ENCODE results near the gene NABP2.
"Not testable (repeated sequence)": the region's sequence is repeated elsewhere in the genome, so short reads cannot be mapped to it uniquely, and the experiment has no call there.

NABP2 gene

DNA sequence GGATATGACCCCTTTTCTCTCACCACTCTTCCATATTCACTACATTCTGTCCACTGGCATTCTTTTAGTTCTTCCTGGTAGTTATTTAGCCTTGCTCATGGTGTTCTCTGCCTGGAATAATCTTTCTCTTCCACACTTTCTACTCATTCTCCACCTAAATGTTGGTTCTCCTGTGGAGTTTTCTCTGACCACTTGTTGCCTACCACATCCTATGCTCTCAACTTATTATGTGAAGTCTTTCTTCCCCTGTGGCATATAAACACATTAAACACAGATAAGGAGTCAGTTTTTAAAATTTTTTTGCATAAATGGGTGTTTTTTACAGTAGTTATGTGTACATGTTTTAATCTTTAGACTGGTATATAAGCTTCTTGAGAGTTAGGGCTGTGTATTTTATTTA, 31.6 kb upstream of the NABP2 start:
- H3K9ac ChIP-seq (ENCODE audit: low read length): no peak overlapping the region
- no peak overlapping the region for H3K4ac ChIP-seq (ENCODE audit: low read depth, low read length)
- H3K4me2 ChIP-seq (ENCODE audit: low read length): no peak overlapping the region
- H3K9me3 ChIP-seq (ENCODE audit: insufficient read depth, low read depth, low read length): no peaks in the 10 kb centered on the region
- no peak overlapping the region for H3K27ac ChIP-seq (ENCODE audit: low read depth, low read length)
- peaks cover 10% of the 10 kb centered on the region for H3K79me1 ChIP-seq (ENCODE audit: low read length)
- H3K23ac ChIP-seq (ENCODE audit: low read length): no peak overlapping the region
- no peak overlapping the region for H2BK5ac ChIP-seq (ENCODE audit: low read depth, low read length, poor library complexity)
- no peak overlapping the region for H4K91ac ChIP-seq (ENCODE audit: low read depth, low read length)
- no peak overlapping the region for H3K14ac ChIP-seq (ENCODE audit: low read length)
- H3K4me3 ChIP-seq (ENCODE audit: low read depth, low read length): no peak overlapping the region
- no peak overlapping the region for H3K18ac ChIP-seq (ENCODE audit: low read length)
- peaks cover 8% of the 10 kb centered on the region for H3K79me2 ChIP-seq (ENCODE audit: control insufficient read depth, insufficient read depth, low read length, poor library complexity)
- no peak overlapping the region for H2AFZ ChIP-seq (ENCODE audit: insufficient read depth, low read length, poor library complexity)
- no peak overlapping the region for H4K8ac ChIP-seq (ENCODE audit: low read depth, low read length)
- no peak for DNase-seq
- H2AK5ac ChIP-seq (ENCODE audit: low read length): no peak overlapping the region
- no peaks in the 10 kb centered on the region for H3K36me3 ChIP-seq (ENCODE audit: control insufficient read depth in 1 of 2, insufficient read depth in 2 of 2, low read length in 2 of 2)
- no peaks in the 10 kb centered on the region for H3K27me3 ChIP-seq (ENCODE audit: insufficient read depth, low read length)
- no peak overlapping the region for H2BK120ac ChIP-seq (ENCODE audit: insufficient read depth, low read length, poor library complexity)
- peaks cover 5 to 10% of the 10 kb centered on the region in 2 experiments for H3K4me1 ChIP-seq (ENCODE audit: control insufficient read depth in 1 of 2, insufficient read depth in 2 of 2, low read length in 2 of 2)
- no peak overlapping the region for H2BK12ac ChIP-seq (ENCODE audit: low read length)
- H4K12ac ChIP-seq (ENCODE audit: low read depth, low read length): no peak overlapping the region

GRCh38 chr12:56193025-56193578, 31.0 kb upstream of the NABP2 start:
- no peak overlapping the region for H2BK5ac ChIP-seq (ENCODE audit: low read depth, low read length, poor library complexity)
- no peak overlapping the region for H3K9ac ChIP-seq (ENCODE audit: low read length)
- no peak overlapping the region for H3K14ac ChIP-seq (ENCODE audit: low read length)
- peaks cover 8 to 9% of the 10 kb centered on the region in 2 experiments for H3K4me1 ChIP-seq (ENCODE audit: control insufficient read depth in 1 of 2, insufficient read depth in 2 of 2, low read length in 2 of 2)
- H3K4me2 ChIP-seq (ENCODE audit: low read length): no peak overlapping the region
- no peak overlapping the region for H2BK120ac ChIP-seq (ENCODE audit: insufficient read depth, low read length, poor library complexity)
- H3K9me3 ChIP-seq (ENCODE audit: insufficient read depth, low read depth, low read length): no peaks in the 10 kb centered on the region
- no peak overlapping the region for H3K27ac ChIP-seq (ENCODE audit: low read depth, low read length)
- H3K4me3 ChIP-seq (ENCODE audit: low read depth, low read length): no peak overlapping the region
- no peak overlapping the region for H3K23ac ChIP-seq (ENCODE audit: low read length)
- no CpG with 5 or more reads among the region's 1 CpG for WGBS (ENCODE audit: extremely low coverage, insufficient coverage, insufficient read length)
- H3K79me1 ChIP-seq (ENCODE audit: low read length): peaks cover 10% of the 10 kb centered on the region
- no peaks in the 10 kb centered on the region for H3K36me3 ChIP-seq (ENCODE audit: control insufficient read depth in 1 of 2, insufficient read depth in 2 of 2, low read length in 2 of 2)
- H3K79me2 ChIP-seq (ENCODE audit: control insufficient read depth, insufficient read depth, low read length, poor library complexity): peaks cover 8% of the 10 kb centered on the region
- no peak overlapping the region for H4K12ac ChIP-seq (ENCODE audit: low read depth, low read length)
- H3K27me3 ChIP-seq (ENCODE audit: insufficient read depth, low read length): no peaks in the 10 kb centered on the region
- DNase-seq: peak; percentile 79 to 98
- H3K4ac ChIP-seq (ENCODE audit: low read depth, low read length): no peak overlapping the region
- no peak overlapping the region for H3K18ac ChIP-seq (ENCODE audit: low read length)
- no peak overlapping the region for H2AK5ac ChIP-seq (ENCODE audit: low read length)
- no peak overlapping the region for H2AFZ ChIP-seq (ENCODE audit: insufficient read depth, low read length, poor library complexity)
- H4K91ac ChIP-seq (ENCODE audit: low read depth, low read length): no peak overlapping the region
- H4K8ac ChIP-seq (ENCODE audit: low read depth, low read length): no peak overlapping the region
- H2BK12ac ChIP-seq (ENCODE audit: low read length): no peak overlapping the region

DNA sequence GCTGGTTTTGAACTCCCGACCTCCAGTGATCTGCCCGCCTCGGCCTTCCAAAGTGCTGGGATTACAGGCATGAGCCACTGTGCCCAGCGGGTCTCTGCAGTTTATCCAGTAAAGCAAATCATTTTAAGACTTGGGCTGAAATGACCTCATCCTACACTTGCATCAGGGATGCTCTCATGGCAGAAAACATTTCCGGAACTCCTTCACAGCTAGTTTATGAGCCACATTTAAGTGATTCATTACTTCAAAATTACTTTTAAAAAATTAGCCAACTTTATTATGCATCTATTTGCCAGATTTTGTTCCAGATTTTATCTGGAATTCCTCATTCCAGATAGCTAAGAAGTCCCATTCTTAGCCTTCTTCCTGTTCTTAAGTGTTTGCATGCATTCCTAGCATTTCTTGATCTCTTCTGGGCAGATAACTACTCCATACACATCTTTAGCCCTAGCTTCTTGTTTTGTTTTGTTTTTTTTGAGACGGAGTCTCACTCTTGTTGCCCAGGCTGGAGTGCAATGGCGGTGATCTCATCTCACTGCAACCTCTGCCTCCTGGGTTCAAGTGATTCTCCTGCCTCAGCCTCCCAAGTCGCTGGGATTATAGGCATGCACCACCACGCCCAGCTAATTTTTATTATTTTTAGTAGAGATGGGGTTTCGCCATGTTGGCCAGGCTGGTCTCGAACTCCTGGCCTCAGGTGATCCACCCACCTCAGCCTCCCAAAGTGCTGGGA, 27.2 kb upstream of the NABP2 start:
- H2AFZ ChIP-seq (ENCODE audit: insufficient read depth, low read length, poor library complexity); H3K27me3 ChIP-seq (ENCODE audit: insufficient read depth, low read length); H3K79me2 ChIP-seq (ENCODE audit: control insufficient read depth, insufficient read depth, low read length, poor library complexity); H3K4me3 ChIP-seq (ENCODE audit: low read depth, low read length); H2BK5ac ChIP-seq (ENCODE audit: low read depth, low read length, poor library complexity); H3K18ac ChIP-seq (ENCODE audit: low read length); H3K23ac ChIP-seq (ENCODE audit: low read length); H2BK12ac ChIP-seq (ENCODE audit: low read length); H4K12ac ChIP-seq (ENCODE audit: low read depth, low read length); H3K9me3 ChIP-seq (ENCODE audit: insufficient read depth, low read depth, low read length); H4K91ac ChIP-seq (ENCODE audit: low read depth, low read length); H3K14ac ChIP-seq (ENCODE audit: low read length); H3K9ac ChIP-seq (ENCODE audit: low read length); H3K36me3 ChIP-seq (ENCODE audit: control insufficient read depth in 1 of 2, insufficient read depth in 2 of 2, low read length in 2 of 2); H2AK5ac ChIP-seq (ENCODE audit: low read length); H3K79me1 ChIP-seq (ENCODE audit: low read length); H2BK120ac ChIP-seq (ENCODE audit: insufficient read depth, low read length, poor library complexity); H3K4me2 ChIP-seq (ENCODE audit: low read length); H3K4ac ChIP-seq (ENCODE audit: low read depth, low read length): not testable (repeated sequence)
- WGBS (ENCODE audit: extremely low coverage, insufficient coverage, insufficient read length): no CpG with 5 or more reads among the region's 11 CpGs
- H3K27ac ChIP-seq (ENCODE audit: low read depth, low read length): peak overlapping the region; percentile 27
- H3K4me1 ChIP-seq (ENCODE audit: control insufficient read depth in 1 of 2, insufficient read depth in 2 of 2, low read length in 2 of 2): peaks cover 9 to 12% of the 10 kb centered on the region in 2 experiments
- DNase-seq: peak; percentile 86 to 97
- H4K8ac ChIP-seq (ENCODE audit: low read depth, low read length): peak overlapping the region; percentile 7

DNA sequence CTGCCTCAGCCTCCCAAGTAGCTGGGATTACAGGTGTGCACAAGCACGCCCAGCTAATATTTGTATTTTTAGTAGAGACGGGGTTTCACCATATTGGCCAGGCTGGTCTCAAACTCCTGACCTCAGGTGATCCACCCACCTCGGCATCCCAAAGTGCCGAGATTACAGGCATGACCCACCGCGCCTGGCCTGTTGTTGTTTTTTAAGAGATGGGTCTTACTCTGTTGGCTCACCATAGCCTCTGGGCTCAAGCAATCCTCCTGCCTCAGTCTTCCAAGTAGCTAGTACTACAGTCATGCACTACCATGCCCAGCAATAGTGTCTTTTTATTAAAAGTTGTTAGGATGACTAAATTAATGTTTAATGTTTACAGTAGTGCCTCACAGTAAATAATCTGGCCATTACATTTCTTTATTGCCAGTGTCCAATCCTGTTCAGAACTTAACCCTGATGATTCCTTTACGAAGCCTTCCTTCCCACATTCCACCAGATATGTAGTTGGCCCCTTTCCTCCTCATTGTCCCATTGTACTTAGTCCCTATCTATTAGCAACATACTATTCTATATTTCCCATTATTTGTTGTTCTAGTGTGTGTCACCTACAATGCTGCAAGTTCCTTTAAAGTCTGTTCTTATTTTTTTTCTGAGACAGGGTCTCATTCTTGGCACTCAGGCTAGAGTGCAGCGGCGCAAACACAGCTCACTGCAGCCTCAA, 26.1 kb upstream of the NABP2 start:
- peak overlapping the region; percentile 56 for H2BK12ac ChIP-seq (ENCODE audit: low read length)
- H3K27me3 ChIP-seq (ENCODE audit: insufficient read depth, low read length): no peaks in the 10 kb centered on the region
- WGBS (ENCODE audit: extremely low coverage, insufficient coverage, insufficient read length): no CpG with 5 or more reads among the region's 9 CpGs
- H4K12ac ChIP-seq (ENCODE audit: low read depth, low read length): no peak overlapping the region
- H4K8ac ChIP-seq (ENCODE audit: low read depth, low read length): no peak overlapping the region
- no peaks in the 10 kb centered on the region for H3K79me2 ChIP-seq (ENCODE audit: control insufficient read depth, insufficient read depth, low read length, poor library complexity)
- H3K4me3 ChIP-seq (ENCODE audit: low read depth, low read length): no peak overlapping the region
- H4K91ac ChIP-seq (ENCODE audit: low read depth, low read length): no peak overlapping the region
- peaks cover 3% of the 10 kb centered on the region for H3K79me1 ChIP-seq (ENCODE audit: low read length)
- H2BK5ac ChIP-seq (ENCODE audit: low read depth, low read length, poor library complexity): no peak overlapping the region
- peak; percentile 62 to 70 for DNase-seq
- no peak overlapping the region for H3K23ac ChIP-seq (ENCODE audit: low read length)
- peak overlapping the region; percentile 27 for H3K27ac ChIP-seq (ENCODE audit: low read depth, low read length)
- H3K18ac ChIP-seq (ENCODE audit: low read length): no peak overlapping the region
- H3K4me1 ChIP-seq (ENCODE audit: control insufficient read depth in 1 of 2, insufficient read depth in 2 of 2, low read length in 2 of 2): peaks cover 9 to 12% of the 10 kb centered on the region in 2 experiments
- H2AFZ ChIP-seq (ENCODE audit: insufficient read depth, low read length, poor library complexity): no peak overlapping the region
- H3K4ac ChIP-seq (ENCODE audit: low read depth, low read length): no peak overlapping the region
- H3K9ac ChIP-seq (ENCODE audit: low read length): no peak overlapping the region
- H2AK5ac ChIP-seq (ENCODE audit: low read length): no peak overlapping the region
- no peak overlapping the region for H3K14ac ChIP-seq (ENCODE audit: low read length)
- H3K9me3 ChIP-seq (ENCODE audit: insufficient read depth, low read depth, low read length): no peaks in the 10 kb centered on the region
- no peaks in the 10 kb centered on the region for H3K36me3 ChIP-seq (ENCODE audit: control insufficient read depth in 1 of 2, insufficient read depth in 2 of 2, low read length in 2 of 2)
- H3K4me2 ChIP-seq (ENCODE audit: low read length): no peak overlapping the region
- H2BK120ac ChIP-seq (ENCODE audit: insufficient read depth, low read length, poor library complexity): no peak overlapping the region
